PFSK-1 (cell line): ENCODE measurements around the gene EPHA6.

ENCODE experiments used
- FOXP2 ChIP-seq: optimal IDR thresholded peaks from 2 replicates; pipeline ENCODE3; 2011; ENCODE audit warnings: borderline replicate concordance, control low read depth, inconsistent platforms; ENCODE audit not compliant: insufficient read depth; ENCODE audit errors: extremely low read length, extremely low read depth
- POLR2AphosphoS5 ChIP-seq: IDR thresholded peaks from 2 replicates; pipeline ENCODE4 v1.6.1; 2012; ENCODE audit warnings: low read depth, mild to moderate bottlenecking, control low read depth, low read length, moderate library complexity
- SIN3A ChIP-seq: IDR thresholded peaks from 2 replicates; pipeline ENCODE4 v1.6.1; 2012; ENCODE audit warnings: mild to moderate bottlenecking, low read length, moderate library complexity, borderline replicate concordance; ENCODE audit not compliant: insufficient read depth
- TAF1 ChIP-seq: IDR thresholded peaks from 2 replicates; pipeline ENCODE4 v1.6.1; 2012; ENCODE audit warnings: low read length, control low read depth, borderline replicate concordance; ENCODE audit not compliant: insufficient read depth
- TF ChIP-seq, protein P1 (sequence below), 2 experiments: IDR thresholded peaks; 2 replicates each; pipeline versions ENCODE4 v1.6.1 to v1.8.0; 2011 to 2012; ENCODE audit warnings: low read depth in 2 of 2, low read length in 2 of 2, control low read depth in 1 of 2, inconsistent platforms in 1 of 2, mild to moderate bottlenecking in 1 of 2, moderate library complexity in 1 of 2; ENCODE audit not compliant: insufficient read depth in 1 of 2

EPHA6 gene

DNA sequence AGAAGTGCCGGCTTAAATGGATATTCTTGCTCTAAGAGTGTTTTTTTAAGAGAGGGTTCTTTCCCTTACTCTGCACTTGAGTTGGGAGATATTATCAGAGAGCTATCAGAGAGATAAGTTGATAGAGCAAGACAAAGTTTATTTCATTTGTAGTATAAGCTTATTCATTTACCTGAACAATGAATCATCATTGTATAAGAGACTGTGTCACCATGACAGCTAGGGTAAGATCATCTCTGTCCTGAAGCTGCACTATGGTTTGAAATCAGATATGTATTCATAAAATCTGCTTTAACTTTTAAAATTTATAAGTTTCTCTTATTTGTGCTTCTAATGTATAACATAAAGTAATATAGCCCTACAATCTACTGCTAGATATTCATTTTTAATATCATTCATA, 822.1 kb downstream of the EPHA6 start:
- no peak for TF ChIP-seq SIN3A
- TF ChIP-seq, protein P1, sequence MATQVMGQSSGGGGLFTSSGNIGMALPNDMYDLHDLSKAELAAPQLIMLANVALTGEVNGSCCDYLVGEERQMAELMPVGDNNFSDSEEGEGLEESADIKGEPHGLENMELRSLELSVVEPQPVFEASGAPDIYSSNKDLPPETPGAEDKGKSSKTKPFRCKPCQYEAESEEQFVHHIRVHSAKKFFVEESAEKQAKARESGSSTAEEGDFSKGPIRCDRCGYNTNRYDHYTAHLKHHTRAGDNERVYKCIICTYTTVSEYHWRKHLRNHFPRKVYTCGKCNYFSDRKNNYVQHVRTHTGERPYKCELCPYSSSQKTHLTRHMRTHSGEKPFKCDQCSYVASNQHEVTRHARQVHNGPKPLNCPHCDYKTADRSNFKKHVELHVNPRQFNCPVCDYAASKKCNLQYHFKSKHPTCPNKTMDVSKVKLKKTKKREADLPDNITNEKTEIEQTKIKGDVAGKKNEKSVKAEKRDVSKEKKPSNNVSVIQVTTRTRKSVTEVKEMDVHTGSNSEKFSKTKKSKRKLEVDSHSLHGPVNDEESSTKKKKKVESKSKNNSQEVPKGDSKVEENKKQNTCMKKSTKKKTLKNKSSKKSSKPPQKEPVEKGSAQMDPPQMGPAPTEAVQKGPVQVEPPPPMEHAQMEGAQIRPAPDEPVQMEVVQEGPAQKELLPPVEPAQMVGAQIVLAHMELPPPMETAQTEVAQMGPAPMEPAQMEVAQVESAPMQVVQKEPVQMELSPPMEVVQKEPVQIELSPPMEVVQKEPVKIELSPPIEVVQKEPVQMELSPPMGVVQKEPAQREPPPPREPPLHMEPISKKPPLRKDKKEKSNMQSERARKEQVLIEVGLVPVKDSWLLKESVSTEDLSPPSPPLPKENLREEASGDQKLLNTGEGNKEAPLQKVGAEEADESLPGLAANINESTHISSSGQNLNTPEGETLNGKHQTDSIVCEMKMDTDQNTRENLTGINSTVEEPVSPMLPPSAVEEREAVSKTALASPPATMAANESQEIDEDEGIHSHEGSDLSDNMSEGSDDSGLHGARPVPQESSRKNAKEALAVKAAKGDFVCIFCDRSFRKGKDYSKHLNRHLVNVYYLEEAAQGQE (IDR thresholded peaks at IDR 0.05; ENCODE audit: insufficient read depth in 1 of 2, low read depth in 2 of 2, low read length in 2 of 2): no peak
- no peak for TF ChIP-seq TAF1
- no peak for TF ChIP-seq POLR2AphosphoS5
- no peak for TF ChIP-seq FOXP2

DNA sequence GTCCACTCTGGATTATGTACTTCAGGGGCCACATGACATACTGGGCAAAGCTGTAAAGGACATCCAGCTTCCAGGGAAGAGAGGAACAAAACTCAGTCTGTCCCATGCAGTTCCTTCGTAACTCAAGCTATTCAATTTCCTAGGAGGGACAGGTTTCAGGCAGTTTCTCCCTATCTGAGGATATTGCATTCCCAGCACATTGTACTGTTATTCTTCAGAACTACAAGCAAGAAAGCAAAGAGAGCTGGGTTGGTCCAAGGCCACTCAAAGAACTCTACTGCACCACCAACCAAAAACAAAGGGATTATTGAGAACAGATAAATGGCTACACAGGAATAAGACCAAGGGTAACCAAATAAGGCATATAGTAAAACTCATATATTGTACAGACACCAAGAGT, 832.5 kb downstream of the EPHA6 start:
- TF ChIP-seq POLR2AphosphoS5 (no peak), TAF1 (no peak), SIN3A (no peak), FOXP2 (no peak)
- TF ChIP-seq, protein P1 (IDR thresholded peaks at IDR 0.05; ENCODE audit: insufficient read depth in 1 of 2, low read depth in 2 of 2, low read length in 2 of 2): no peak

DNA sequence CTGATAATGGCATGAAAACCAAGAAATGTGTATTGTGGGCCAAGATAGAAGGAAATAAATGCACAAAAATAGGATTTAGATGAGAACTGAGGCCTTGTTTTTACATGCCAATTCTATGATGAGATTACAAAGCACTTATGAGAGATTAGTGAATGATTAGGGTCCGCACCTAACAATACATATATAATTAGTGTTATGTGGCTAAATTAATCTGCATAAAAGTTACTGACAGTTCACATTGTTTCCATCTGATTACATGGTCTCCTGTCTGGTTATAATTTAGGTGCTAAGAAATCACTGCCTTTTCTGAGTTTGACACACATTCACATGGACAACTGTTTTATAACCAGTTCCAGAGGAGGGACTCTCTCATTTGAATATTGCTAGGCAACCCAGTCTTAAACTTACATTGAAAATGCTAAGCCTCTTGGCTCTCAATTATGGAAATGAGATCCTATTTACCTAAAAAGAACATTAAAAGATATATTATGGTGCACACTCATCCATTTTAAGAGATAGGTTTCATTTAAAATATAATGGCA, 833.1 kb downstream of the EPHA6 start:
- TF ChIP-seq SIN3A (no peak), FOXP2 (no peak), POLR2AphosphoS5 (no peak), TAF1 (no peak)
- TF ChIP-seq, protein P1 (IDR thresholded peaks at IDR 0.05; ENCODE audit: insufficient read depth in 1 of 2, low read depth in 2 of 2, low read length in 2 of 2): no peak

DNA sequence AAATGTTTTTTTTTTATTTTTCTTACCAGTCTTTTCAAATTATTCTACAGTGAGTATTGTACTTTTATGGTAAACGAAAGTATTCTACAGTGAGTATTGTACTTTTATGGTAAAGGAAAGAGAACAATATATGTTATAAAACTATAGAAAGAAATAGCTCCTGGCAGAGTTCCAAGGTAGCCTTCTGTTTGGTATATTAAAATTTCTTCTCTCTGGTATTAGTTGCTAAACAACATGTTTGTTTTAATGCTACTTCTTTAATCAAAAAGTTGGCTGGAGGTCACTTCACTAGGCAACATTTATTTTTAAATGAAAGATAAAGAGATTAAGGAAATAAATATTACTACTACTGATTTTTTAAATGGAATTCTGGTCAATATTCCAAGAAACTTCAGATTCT, 841.6 kb downstream of the EPHA6 start:
- no peak for TF ChIP-seq FOXP2
- TF ChIP-seq SIN3A: no peak
- TF ChIP-seq, protein P1 (IDR thresholded peaks at IDR 0.05; ENCODE audit: insufficient read depth in 1 of 2, low read depth in 2 of 2, low read length in 2 of 2): no peak
- no peak for TF ChIP-seq TAF1
- no peak for TF ChIP-seq POLR2AphosphoS5

DNA sequence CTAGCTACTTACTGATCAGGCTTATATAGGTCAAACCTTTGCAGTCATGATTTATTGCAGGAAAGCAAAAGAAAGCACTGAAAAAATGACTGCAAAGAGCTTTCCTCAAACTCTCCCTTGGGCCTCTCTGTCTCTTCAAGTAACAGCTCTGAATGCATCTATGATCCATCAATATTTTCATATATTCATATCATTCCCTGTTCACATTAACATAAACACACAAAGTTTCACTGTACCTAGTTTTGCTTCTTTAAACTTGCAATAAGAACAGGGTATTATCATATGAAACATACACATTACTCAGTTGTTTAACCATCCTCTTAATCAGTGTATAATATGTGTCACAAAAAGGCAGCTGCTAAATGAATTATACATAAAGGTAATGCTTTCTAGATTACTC, 842.2 kb downstream of the EPHA6 start:
- TF ChIP-seq, protein P1 (IDR thresholded peaks at IDR 0.05; ENCODE audit: insufficient read depth in 1 of 2, low read depth in 2 of 2, low read length in 2 of 2): no peak
- TF ChIP-seq TAF1 (no peak), POLR2AphosphoS5 (no peak), FOXP2 (no peak), SIN3A (no peak)
